Raji (cell line): ENCODE results near the gene B3GLCT.

Source experiments
- POLR2A ChIP-seq: IDR thresholded peaks from 2 replicates; pipeline ENCODE4 v1.6.1; 2011; ENCODE audit warnings: low read depth, low read length, control low read depth; ENCODE audit not compliant: insufficient read depth

Gene B3GLCT

DNA sequence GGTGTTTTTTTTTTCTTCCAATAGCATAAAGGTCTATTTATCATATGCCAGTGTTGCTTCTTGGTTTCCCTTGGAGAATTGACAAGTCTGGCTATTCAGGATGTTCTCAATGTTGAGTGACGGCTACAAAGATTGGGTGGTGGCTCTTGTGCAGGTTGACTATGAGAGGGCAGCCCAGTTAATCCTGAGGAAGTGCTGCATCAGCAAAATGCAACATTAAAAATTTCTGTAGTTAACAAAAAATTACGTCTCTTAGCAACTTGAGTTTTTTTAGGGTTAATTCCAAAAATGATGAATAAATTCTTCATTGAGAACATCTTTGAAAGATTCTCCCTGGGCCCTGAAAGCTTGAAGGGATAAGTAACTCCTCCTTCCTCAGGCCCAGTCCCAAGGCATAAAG, 147.1 kb downstream of the B3GLCT start:
- TF ChIP-seq POLR2A, result no peak

DNA sequence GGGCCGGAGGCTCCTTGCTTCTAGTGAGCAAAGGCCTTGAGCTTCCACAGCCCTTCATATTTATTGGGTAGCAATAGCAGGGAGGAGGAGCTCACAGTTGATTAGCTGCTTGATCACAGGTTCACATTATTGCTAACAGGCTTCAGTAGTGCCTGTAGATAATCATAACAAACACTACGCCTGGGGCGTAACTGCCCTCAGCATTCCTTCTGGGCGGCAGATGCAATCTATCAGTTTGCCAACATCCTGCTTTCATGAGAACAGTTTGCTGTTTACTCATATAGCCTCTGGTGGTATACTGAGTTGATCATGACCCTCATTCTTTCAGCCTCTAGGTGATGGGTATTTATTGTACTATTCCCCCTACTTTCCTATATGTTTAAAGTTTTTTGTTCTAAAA, 149.4 kb downstream of the B3GLCT start:
- no peak for TF ChIP-seq POLR2A

DNA sequence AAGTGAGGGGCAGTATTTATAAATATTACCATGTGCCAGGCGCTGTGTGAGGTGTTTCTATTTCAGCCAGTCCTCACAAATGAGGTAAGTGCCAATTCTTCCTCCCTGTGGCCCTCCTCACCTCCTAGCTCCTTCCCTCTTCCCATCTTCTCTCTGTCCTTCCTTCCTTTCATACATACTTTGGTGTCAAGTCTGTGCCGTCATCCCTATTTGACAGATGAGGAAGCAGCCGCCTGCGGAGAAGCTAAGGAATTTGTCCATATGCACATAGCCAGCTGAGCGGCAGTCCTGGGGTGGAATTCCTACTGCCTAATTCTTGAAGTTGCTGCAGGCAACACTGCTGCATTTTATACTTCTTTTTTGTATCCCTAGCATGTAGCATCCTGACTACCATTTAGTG, 150.8 kb downstream of the B3GLCT start:
- no peak for TF ChIP-seq POLR2A

DNA sequence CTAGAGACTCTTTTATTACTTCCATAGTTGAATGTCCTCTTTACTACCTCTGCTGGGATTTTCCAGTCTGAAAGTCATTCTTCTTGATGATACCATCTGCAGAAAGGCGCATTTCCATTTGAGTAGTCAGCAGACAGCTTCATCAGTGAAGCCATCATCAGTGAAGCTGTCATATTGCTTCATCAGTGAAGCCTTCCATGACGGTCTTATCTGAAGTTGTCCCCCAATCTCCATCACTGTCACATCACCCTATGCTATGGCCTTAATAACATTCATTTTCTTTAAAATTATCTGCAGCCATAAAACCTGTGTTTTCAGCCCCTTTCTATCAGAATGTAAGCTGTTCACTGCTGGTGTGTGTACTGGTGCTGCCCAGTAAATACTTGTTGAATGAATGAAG, 151.6 kb downstream of the B3GLCT start:
- TF ChIP-seq POLR2A, result no peak

DNA sequence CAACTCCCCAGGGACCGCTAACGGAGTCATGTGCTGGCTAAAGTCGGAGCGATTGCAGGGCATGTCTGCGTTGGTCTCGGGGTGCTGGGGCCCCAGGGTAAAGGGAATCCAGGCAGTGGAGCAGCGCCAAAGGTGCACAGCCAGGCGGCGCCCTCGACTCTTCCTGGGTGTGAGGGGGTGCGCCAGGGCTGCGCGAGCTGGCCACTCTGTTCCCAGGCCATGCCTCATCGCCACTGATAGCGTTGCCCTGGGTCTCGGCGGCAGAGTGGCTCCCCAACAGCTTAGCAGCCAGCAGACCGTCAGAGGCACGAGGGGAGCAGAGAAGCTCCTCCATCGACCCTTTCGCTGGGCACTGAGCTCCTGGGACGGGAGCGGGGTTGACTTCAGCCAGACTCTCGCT, 152.7 kb downstream of the B3GLCT start:
- TF ChIP-seq POLR2A, result no peak

DNA sequence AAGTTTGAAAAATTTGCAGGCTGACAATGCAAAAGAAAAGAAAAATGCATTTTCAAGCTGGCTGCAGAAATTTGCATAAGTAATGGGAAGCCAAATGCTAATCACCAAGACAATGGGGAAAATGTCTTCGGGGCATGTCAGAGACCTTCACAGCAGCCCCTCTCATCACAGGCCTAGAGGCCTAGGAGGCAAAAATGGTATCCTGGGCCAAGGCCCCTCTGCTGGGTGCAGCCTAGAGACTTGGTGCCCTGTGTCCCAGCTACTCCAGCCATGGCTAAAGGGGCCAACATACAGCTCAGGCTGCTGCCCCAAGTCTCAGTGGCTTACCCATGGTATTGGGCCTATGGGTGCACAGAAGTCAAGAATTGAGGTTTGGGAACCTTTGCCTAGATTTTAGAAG, 155.2 kb downstream of the B3GLCT start:
- no peak for TF ChIP-seq POLR2A

DNA sequence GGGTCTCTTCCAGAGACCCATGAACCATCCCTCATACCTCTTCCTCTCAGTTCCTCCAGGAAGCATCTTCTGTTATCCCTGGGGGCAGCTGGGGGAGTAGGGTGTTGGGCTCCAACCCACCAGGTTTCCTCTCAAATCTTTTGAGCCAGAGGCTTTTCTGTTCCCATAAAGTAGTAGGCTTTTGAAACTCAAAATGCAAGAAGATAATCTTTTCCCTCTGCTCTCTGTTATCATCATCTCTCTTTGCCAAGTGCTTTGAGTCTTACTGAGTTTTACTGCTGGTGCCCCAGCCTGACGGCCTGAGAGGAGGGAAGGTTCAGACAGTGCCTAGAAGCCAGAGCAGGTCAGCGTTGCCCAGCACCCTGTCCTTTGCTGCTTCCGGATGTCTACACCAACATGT, 157.2 kb downstream of the B3GLCT start:
- TF ChIP-seq POLR2A, result no peak

DNA sequence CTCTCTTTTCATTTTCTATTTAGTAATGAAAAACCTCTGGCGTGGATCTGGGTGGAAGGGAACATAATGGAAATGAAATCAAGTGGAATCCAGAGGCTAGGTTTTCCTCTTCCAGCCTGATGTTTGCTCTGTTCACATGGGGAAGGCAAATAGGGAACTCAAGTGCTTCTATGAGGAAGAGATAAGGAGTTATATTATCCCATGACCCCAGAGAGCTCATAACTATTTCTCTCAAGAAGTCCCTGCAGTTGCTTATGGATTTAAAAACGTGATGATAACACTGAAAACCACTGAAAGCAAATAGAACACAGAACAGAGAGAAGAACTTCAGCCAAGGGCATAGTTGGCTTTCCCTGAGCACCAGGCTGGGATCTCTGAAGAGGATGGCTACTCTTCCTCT, 157.8 kb downstream of the B3GLCT start:
- TF ChIP-seq POLR2A, result no peak

DNA sequence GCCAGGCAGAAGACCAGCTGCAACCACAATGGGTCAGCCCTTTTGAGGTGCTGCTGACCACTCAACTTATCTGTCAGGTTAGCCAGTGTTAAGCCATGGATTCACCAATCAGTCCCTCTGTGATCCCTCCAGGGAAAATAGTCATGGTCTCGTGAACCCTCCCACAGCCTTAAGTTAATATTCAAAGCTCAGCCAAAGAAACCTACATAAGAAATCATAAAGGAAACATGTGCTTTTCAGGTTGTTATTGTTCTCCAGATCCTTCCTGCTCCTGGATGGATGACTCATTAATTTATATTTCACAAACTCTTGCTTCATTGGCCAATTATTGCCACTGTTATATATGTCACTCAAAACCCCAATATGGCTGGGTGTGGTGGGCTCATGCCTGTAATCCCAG, 161.9 kb downstream of the B3GLCT start:
- TF ChIP-seq POLR2A, result no peak

DNA sequence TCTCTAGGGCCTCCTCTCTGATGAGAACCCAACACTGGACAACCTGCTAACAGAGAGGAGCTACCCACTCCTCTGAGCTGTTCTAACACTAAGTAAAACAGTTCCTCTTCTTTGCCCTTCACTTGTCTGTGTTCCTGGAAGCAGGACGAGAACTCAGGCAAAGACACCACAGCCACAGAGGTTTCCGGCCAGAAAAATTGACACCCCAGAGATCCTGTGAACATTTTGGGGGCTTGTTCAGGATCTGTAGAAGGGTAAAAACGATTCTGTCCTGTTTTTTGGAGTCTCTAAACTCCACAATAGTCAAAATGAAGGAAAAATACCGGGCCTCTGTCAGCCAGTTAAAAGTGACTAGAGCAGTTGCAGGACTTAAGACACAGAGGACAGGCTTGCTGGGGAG, 165.9 kb downstream of the B3GLCT start:
- TF ChIP-seq POLR2A, result no peak

DNA sequence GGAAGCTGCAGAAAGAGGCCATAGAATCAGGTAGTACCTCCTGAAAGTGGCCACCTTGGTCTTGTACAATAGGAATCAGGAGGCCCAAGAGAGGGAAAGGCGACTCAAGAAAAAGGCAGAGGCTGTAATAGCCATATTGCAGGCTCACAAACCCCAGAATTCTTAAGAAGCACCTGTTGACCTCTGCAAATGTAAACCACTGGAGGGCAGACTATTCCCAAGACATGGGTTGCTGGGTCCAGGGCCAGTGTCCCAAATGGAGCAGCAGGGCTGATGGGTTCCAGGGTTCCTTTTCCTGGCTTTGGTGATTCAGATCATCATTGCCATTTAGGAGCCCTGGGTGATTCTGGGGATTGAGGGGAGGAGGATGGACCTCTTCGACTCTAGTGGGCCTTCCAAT, 167.6 kb downstream of the B3GLCT start:
- TF ChIP-seq POLR2A, result no peak

DNA sequence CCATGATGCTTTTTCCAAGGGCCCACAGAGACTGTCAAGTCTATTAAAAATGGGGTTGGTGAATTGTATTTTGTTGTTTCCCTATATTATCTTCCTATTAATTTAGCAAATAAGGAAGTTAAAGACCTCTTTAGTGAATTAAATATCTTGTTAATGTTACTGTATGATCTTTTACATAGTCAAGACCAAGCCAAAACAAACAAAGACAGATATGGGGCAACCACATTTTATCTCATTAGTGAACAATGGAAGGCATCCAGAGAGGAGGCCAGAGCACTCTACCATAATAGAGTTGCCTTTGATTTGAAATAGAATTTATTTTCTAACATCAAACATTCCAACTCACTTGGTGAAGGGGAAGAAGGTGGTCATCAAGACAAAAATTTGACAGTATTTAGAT, 169.4 kb downstream of the B3GLCT start:
- no peak for TF ChIP-seq POLR2A

DNA sequence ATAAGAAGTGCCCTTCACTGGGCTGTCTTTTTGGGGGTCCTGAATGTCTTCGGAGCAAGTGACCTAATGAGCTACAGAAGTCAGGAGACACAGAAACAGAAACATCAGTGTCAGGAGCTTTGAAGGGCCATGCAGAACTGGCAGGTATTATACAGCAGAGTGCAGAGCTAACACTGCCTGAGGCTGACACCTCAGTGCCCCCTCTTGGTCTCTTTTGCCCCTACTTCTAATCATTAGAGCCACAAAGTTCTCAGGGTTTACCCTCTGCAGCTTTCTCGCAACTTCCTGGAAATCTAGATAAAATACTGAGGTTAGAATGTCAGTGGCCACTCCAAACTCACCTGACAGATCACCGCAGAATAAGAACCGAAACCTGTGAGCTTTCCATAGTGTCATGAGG, 172.7 kb downstream of the B3GLCT start:
- no peak for TF ChIP-seq POLR2A

DNA sequence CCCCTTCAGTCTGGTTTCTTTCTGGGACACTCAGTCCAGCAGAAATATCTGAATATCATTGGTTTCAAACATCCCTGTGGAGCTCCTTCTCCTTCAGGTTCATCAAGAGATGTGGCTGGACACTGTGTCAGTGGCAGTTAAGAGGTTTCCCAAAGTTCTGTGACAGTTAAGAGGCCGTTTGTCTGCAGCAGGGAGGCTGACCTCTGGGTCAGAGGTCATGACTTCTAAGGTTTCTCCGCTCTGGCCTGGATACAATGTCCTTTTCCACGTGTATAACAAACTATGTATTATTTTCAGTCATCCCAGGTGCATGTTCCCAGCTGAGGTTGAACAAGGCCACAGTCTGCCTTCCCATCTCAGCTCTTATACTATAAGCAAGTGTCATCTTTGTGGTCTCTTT, 174.9 kb downstream of the B3GLCT start:
- no peak for TF ChIP-seq POLR2A

DNA sequence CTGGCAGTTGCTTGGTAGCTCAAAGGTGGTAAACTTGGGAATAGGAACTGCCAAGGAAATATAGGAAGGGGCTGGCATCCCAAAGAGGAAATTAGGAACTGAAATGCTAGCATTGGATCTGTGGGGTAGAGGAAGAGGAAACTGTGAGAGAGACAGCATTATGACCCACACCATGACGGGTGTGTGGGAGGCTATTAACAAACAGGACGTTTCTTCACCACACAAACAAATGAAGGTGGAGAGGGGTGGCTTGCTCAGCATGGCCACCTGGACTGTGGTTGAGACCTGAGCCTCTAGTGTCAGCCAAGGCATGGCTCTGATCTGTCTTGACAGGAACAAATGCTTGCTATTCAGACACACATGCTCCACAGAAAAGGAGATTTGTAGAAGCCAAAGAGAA, 178.2 kb downstream of the B3GLCT start:
- no peak; the same call in 1 of the 2 replicates for TF ChIP-seq POLR2A

DNA sequence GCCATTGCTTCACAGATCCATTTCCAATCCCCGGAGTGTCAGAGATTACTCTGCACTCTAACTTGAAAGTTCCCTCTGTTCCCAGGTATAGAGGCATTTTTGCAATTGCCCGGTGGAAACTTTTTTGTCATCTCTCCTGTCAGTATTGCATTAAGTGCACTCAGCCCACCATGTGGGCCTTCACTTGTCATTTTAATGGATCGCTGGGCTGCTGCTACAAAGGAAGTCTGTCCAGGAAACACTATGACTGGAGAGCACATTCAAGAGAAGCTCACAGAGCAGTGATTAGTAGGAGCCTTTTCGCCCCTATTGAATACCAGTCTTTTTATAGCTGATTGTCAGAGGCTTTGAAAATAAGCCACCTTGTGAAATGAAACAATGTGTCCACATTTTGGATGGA, 180.9 kb downstream of the B3GLCT start:
- no peak for TF ChIP-seq POLR2A
